OCI-LY3 (cell line): ENCODE results near the gene NDUFS2.
"Not testable (repeated sequence)": the region's sequence is repeated elsewhere in the genome, so short reads cannot be mapped to it uniquely, and the experiment has no call there.

Experiments used
- H2AFZ ChIP-seq: fragments of 200-600, 300-600 bp; shearing (Covaris generic); 2 replicates; pipeline ENCODE4 v1.6.0; 2014; ENCODE audit warnings: antibody characterized with exemption, low read depth, low read length
- H3K27ac ChIP-seq: fragments of 200-600, 300-600 bp; sonication (generic); 2 replicates; pipeline ENCODE4 v1.5.1; 2014; ENCODE audit warnings: mild to moderate bottlenecking, low read length, moderate library complexity, mixed read lengths
- H3K27me3 ChIP-seq: fragments of 200-600, 300-600 bp; sonication (generic); 2 replicates; pipeline ENCODE4 v1.6.1; 2014; ENCODE audit warnings: low read depth, low read length, mixed read lengths
- H3K36me3 ChIP-seq: fragments of 200-600, 300-600 bp; sonication (generic); replicated peaks from 2 replicates; pipeline ENCODE3; 2014; ENCODE audit warnings: low read depth, low read length, mixed read lengths
- H3K4me1 ChIP-seq: fragments of 300-600, 200-600 bp; sonication (generic); 2 replicates; pipeline ENCODE4 v1.6.1; 2014; ENCODE audit warnings: low read length, mixed read lengths
- H3K4me2 ChIP-seq: fragments of 200-600, 300-600 bp; sonication (generic); 2 replicates; pipeline ENCODE4 v1.6.1; 2014; ENCODE audit warnings: low read length, mixed read lengths
- H3K4me3 ChIP-seq: fragments of 300-600, 200-600 bp; sonication (generic); 2 replicates; pipeline ENCODE4 v1.5.1; 2014; ENCODE audit warnings: antibody characterized with exemption, mild to moderate bottlenecking, low read length, moderate library complexity
- H3K79me2 ChIP-seq: fragments of 300-600, 200-600 bp; shearing (Covaris generic); 2 replicates; pipeline ENCODE4 v1.6.1; 2014; ENCODE audit warnings: mild to moderate bottlenecking, low read length, mixed read lengths
- H3K9ac ChIP-seq: fragments of 300-600, 200-600 bp; shearing (Covaris generic); 2 replicates; pipeline ENCODE4 v1.6.0; 2014; ENCODE audit warnings: mild to moderate bottlenecking, low read length, moderate library complexity
- H3K9me3 ChIP-seq: fragments of 200-600, 300-600 bp; shearing (Covaris generic); 2 replicates; pipeline ENCODE4 v1.6.1; 2014; ENCODE audit warnings: low read length, mixed read lengths; ENCODE audit not compliant: insufficient read depth
- H4K20me1 ChIP-seq: fragments of 200-600, 300-600 bp; sonication (generic); 2 replicates; pipeline ENCODE4 v1.6.1; 2016; ENCODE audit warnings: low read length, mixed read lengths; ENCODE audit not compliant: insufficient read depth
- EZH2phosphoT487 ChIP-seq: fragments of 200-600 bp; shearing (Covaris generic); IDR thresholded peaks from 2 replicates; pipeline ENCODE4 v1.6.1; 2018; ENCODE audit warnings: antibody characterized with exemption, mixed run types, low read depth
- TF ChIP-seq, protein P1 (sequence below): fragments of 200-600, 300-600 bp; sonication (generic); IDR thresholded peaks from 2 replicates; pipeline ENCODE4 v1.5.1; 2014; ENCODE audit warnings: antibody characterized with exemption, low read length, low read depth

NDUFS2 gene

DNA sequence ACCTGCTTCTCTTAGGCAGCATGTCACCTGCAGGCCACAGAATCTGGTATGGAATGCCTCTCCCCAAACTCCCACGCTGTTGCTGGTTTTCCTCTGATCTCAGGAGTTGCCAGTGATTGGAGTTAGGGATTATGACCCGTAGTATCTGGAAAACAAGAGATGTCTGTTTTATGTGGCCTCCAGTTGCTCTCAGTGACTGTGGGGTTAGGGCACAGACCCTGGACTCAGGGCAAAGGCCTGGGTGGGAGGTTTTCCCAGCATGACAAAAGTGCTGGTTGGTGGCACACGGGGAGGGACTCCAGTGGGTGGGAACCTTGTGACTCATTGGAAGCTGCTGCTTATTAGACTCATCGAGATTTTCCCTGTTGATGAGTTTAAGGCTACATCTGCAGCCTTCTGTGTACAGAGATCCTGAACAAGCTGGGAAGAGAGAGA, 35.9 kb downstream of the NDUFS2 start, which contains the start of gene NR1I3:
TSS of gene NR1I3 (minus strand) at position 165 of the 435 bp plus-strand sequence. CDS start 1,638 bp downstream, outside the sequence.
- H3K4me3 ChIP-seq, result no peak within 1 kb of the TSS
- H3K79me2 ChIP-seq, result no peaks in the 10 kb centered on the region
- H3K9ac ChIP-seq, result no peak within 1 kb of the TSS
- peaks cover 8% of the 10 kb centered on the region; the same call in 1 of the 2 replicates for H3K27me3 ChIP-seq
- no peaks in the 10 kb centered on the region for H3K36me3 ChIP-seq
- H4K20me1 ChIP-seq, result no peaks in the 10 kb centered on the region
- no peak within 1 kb of the TSS for H3K27ac ChIP-seq
- no peaks in the 10 kb centered on the region for H3K9me3 ChIP-seq
- H3K4me1 ChIP-seq, result peaks cover 8% of the 10 kb centered on the region; the same call in 1 of the 2 replicates
- H2AFZ ChIP-seq, result no peak within 1 kb of the TSS
- no peak for TF ChIP-seq EZH2phosphoT487
- TF ChIP-seq, protein P1, sequence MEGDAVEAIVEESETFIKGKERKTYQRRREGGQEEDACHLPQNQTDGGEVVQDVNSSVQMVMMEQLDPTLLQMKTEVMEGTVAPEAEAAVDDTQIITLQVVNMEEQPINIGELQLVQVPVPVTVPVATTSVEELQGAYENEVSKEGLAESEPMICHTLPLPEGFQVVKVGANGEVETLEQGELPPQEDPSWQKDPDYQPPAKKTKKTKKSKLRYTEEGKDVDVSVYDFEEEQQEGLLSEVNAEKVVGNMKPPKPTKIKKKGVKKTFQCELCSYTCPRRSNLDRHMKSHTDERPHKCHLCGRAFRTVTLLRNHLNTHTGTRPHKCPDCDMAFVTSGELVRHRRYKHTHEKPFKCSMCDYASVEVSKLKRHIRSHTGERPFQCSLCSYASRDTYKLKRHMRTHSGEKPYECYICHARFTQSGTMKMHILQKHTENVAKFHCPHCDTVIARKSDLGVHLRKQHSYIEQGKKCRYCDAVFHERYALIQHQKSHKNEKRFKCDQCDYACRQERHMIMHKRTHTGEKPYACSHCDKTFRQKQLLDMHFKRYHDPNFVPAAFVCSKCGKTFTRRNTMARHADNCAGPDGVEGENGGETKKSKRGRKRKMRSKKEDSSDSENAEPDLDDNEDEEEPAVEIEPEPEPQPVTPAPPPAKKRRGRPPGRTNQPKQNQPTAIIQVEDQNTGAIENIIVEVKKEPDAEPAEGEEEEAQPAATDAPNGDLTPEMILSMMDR, result no peak
- H3K4me2 ChIP-seq, result no peak within 1 kb of the TSS

DNA sequence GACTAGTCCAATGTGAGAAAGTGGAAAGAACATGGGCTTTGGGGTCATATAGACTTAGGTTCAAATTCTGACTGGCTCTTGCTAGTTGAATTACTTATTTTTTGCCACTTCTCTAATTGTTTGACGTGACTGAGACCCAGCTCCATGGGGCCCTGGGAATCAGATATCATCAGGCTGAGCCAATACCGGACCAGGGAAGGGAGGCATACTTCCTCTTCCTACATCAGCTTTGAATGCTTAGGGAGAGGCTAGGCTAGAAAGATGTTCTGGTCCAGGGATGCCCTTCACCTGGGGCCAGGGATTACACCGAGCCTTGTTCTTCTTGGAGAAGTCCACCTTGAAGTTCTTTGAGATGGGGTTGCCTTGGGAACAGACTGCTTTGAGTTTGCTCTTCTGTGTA, 39.5 kb downstream of the NDUFS2 start:
- Histone ChIP-seq H4K20me1 (no peaks in the 10 kb centered on the region), H3K27me3 (no peaks in the 10 kb centered on the region), H3K9ac (no peak overlapping the region), H2AFZ (no peak overlapping the region), H3K79me2 (no peaks in the 10 kb centered on the region), H3K36me3 (no peaks in the 10 kb centered on the region), H3K9me3 (no peaks in the 10 kb centered on the region), H3K4me2 (no peak overlapping the region), H3K4me1 (peaks cover 8% of the 10 kb centered on the region; the same call in 1 of the 2 replicates), H3K27ac (no peak overlapping the region), H3K4me3 (no peak overlapping the region)
- TF ChIP-seq EZH2phosphoT487, result no peak
- TF ChIP-seq, protein P1, result no peak

DNA sequence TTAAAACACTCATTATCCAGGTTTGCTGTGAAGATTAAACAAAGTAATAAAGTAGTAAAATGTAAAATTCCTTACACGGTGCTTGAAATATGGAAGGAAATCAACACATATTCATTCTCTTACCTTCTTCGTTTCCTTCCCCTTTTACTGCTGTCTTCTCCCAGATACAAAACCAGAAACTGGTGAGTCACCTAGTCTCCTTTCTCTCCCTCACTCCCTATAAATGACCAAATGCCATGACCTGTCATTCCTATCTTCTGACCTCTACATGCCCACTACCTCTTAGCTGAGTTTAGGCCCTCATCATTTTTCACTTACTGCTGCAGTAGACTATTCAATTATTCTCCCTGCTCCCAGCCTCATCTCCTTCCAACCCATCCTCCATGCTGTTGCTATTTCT, 40.1 kb downstream of the NDUFS2 start:
- no peaks in the 10 kb centered on the region for H3K36me3 ChIP-seq

DNA sequence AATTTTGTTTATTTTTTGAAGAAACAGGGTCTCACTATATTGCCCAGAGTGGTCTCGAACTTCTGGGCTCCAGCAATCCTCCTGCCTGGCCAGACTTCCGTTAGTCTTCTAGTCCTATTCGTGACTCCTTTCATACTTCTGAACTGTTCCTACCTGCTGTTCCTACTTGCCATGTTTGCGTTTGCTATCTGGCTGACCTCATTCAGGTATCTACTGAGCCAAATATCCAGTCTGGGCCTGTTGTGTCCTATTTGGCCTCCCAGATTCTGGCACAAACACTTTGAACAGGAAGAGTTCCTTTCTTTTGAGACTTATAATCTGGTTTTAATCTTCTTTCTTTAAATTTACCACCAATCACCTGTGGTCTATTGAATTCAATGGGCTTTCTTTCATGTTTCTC, 42.7 kb downstream of the NDUFS2 start:
- Histone ChIP-seq H3K4me1 (peaks cover 8% of the 10 kb centered on the region; the same call in 1 of the 2 replicates), H3K27me3 (no peaks in the 10 kb centered on the region), H3K79me2 (no peaks in the 10 kb centered on the region), H3K27ac (no peak overlapping the region), H3K9me3 (no peaks in the 10 kb centered on the region), H3K4me3 (no peak overlapping the region), H3K4me2 (no peak overlapping the region), H3K36me3 (no peaks in the 10 kb centered on the region), H4K20me1 (no peaks in the 10 kb centered on the region), H3K9ac (no peak overlapping the region), H2AFZ (no peak overlapping the region)
- TF ChIP-seq EZH2phosphoT487, result no peak
- TF ChIP-seq, protein P1, result no peak

More for the DNA sequence above, 40.1 kb downstream of the NDUFS2 start:
- no peaks in the 10 kb centered on the region for H4K20me1 ChIP-seq
- no peak overlapping the region for H3K27ac ChIP-seq
- H3K9me3 ChIP-seq, result no peaks in the 10 kb centered on the region
- no peak for TF ChIP-seq EZH2phosphoT487
- TF ChIP-seq, protein P1, result no peak
- no peak overlapping the region for H2AFZ ChIP-seq
- peaks cover 8% of the 10 kb centered on the region; the same call in 1 of the 2 replicates for H3K4me1 ChIP-seq
- no peaks in the 10 kb centered on the region for H3K27me3 ChIP-seq
- H3K4me2 ChIP-seq, result no peak overlapping the region
- no peaks in the 10 kb centered on the region for H3K79me2 ChIP-seq
- no peak overlapping the region for H3K4me3 ChIP-seq
- no peak overlapping the region for H3K9ac ChIP-seq

DNA sequence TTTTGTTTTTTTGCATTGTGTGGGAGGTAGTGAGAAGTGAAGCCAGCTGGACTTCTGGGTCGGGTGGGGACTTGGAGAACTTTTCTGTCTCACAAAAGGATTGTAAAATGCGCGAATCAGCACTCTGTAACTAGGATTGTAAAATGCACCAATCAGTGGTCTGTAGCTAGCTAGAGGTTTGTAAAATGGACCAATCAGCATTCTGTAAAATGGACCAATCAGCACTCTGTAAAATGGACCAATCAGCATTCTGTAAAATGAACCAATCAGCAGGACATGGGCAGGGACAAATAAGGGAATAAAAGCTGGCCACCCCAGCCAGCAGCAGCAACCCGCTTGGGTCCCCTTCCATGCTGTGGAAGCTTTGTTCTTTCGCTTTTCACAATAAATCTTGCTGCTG, 47.9 kb downstream of the NDUFS2 start:
- not testable (repeated sequence) for H3K4me1 ChIP-seq, H2AFZ ChIP-seq, H3K4me2 ChIP-seq, H3K9ac ChIP-seq, H3K9me3 ChIP-seq, H3K36me3 ChIP-seq, H3K27me3 ChIP-seq, H4K20me1 ChIP-seq, H3K79me2 ChIP-seq, H3K4me3 ChIP-seq, H3K27ac ChIP-seq
